Karpas-422 (cell line): ENCODE measurements around the gene VSNL1. TPM values are rescaled to one million over a fixed set of nuclear protein-coding genes. Genes with fewer than 3 reads are reported as not detected.

Source experiments
- DNase-seq: peaks from one replicate; pipeline ENCODE4 v3.0.0-alpha.2; 2015
- H2AFZ ChIP-seq: fragments of 200-600 bp; sonication (generic); 2 replicates; pipeline ENCODE4 v1.6.1; 2014; ENCODE audit warnings: antibody characterized with exemption, low read length, mixed read lengths
- H3K27ac ChIP-seq: fragments of 200-600 bp; sonication (generic); 2 replicates; pipeline ENCODE4 v1.5.1; 2014; ENCODE audit warnings: mild to moderate bottlenecking, low read length, moderate library complexity
- H3K27me3 ChIP-seq: fragments of 200-600 bp; sonication (generic); 2 replicates; pipeline ENCODE4 v1.6.1; 2014; ENCODE audit warnings: low read length, mixed read lengths
- H3K36me3 ChIP-seq: fragments of 200-600 bp; sonication (generic); 2 replicates; pipeline ENCODE4 v1.6.1; 2014; ENCODE audit warnings: low read length, mixed read lengths; ENCODE audit not compliant: insufficient read depth
- H3K4me1 ChIP-seq: fragments of 200-600 bp; sonication (generic); 2 replicates; pipeline ENCODE4 v1.6.1; 2014; ENCODE audit warnings: mild to moderate bottlenecking, low read length, mixed read lengths
- H3K4me2 ChIP-seq: fragments of 200-600 bp; sonication (generic); 2 replicates; pipeline ENCODE4 v1.6.1; 2014; ENCODE audit warnings: low read length, low read depth, mild to moderate bottlenecking; ENCODE audit not compliant: poor library complexity, severe bottlenecking
- H3K4me3 ChIP-seq: fragments of 200-600 bp; sonication (generic); 2 replicates; pipeline ENCODE4 v1.5.1; 2014; ENCODE audit warnings: mild to moderate bottlenecking, antibody characterized with exemption, low read length, mixed read lengths
- H3K79me2 ChIP-seq: fragments of 200-600 bp; sonication (generic); 2 replicates; pipeline ENCODE4 v1.6.1; 2014; ENCODE audit warnings: mild to moderate bottlenecking, low read length, mixed read lengths
- H3K9ac ChIP-seq: fragments of 200-600 bp; sonication (generic); 2 replicates; pipeline ENCODE4 v1.6.0; 2014; ENCODE audit warnings: low read length
- H3K9me2 ChIP-seq: fragments of 200-600 bp; sonication (generic), shearing (Covaris generic); replicated peaks from 2 replicates; pipeline ENCODE4 v1.6.0; 2014; ENCODE audit warnings: mild to moderate bottlenecking, low read length, moderate library complexity; ENCODE audit not compliant: insufficient read depth
- H3K9me3 ChIP-seq: fragments of 300-700, 200-600 bp; sonication (generic); 2 replicates; pipeline ENCODE4 v1.6.1; 2014; ENCODE audit warnings: low read length, mixed read lengths
- H4K20me1 ChIP-seq: fragments of 200-600 bp; sonication (generic); 2 replicates; pipeline ENCODE4 v1.6.1; 2014; ENCODE audit warnings: mild to moderate bottlenecking, antibody characterized with exemption, low read length, low read depth; ENCODE audit not compliant: insufficient read depth
- total RNA-seq: library from RNA; depleted of rRNA; stranded (reverse); fragments of >200 nt; shearing (Covaris generic); gene quantifications from 2 replicates; pipeline ENCODE4 v1.2.3, GENCODE V29; 2014; ENCODE audit warnings: low replicate concordance

The VSNL1 gene
- total RNA-seq, 1 experiment from 2014 or later, result not detected

DNA sequence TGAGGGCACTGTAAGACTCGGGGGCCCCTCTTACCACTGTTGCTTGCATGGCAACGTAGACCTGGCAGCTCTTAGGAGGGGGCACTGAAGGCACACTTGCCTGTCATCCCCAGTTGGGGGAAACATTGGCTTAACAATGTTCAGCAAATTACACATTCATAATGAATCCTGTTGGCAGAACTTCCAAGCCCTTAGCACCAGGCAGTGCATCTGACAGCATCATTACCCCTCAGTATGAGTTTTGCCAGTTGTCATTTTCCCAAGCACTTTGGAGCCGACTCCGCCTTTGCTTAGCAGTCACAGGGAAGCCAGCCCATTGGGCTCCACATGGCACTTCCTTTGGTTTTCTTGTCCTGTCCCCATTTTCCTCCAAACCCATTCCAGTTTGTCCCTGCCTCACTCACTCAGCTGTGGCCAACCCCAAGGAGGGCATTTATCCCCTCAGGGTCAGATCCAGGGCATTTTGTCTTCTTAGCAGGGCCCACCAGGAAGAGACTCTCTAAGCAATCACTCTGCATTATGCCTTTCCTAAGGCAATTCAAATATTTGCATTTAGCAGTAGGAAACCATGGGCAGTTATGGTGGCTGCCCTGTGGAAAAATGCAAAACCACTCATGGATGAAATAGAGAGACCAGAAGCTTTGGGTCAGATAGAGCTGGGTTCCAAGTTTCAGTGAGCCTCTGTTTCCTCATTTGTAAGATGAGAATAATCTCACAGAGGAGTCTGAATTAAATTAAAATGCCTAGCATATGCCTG lies 73.9 kb downstream of the VSNL1 start:
- Histone ChIP-seq H3K9ac (no peak overlapping the region), H3K4me3 (no peak overlapping the region), H3K36me3 (no peaks in the 10 kb centered on the region), H2AFZ (no peak overlapping the region), H3K4me2 (no peak overlapping the region), H3K27me3 (no peaks in the 10 kb centered on the region), H3K9me3 (no peaks in the 10 kb centered on the region), H3K79me2 (no peaks in the 10 kb centered on the region), H3K4me1 (peaks cover 19% of the 10 kb centered on the region), H4K20me1 (no peaks in the 10 kb centered on the region), H3K27ac (no peak overlapping the region), H3K9me2 (no peaks in the 10 kb centered on the region)
- DNase-seq, result no peak

GRCh38 chr2:17615147-17615546 lies 74.7 kb downstream of the VSNL1 start:
- Histone ChIP-seq H3K27me3 (no peaks in the 10 kb centered on the region), H3K36me3 (no peaks in the 10 kb centered on the region), H3K4me1 (peaks cover 21% of the 10 kb centered on the region), H3K4me2 (no peak overlapping the region), H2AFZ (no peak overlapping the region), H3K9me3 (no peaks in the 10 kb centered on the region), H3K9me2 (no peaks in the 10 kb centered on the region), H3K4me3 (no peak overlapping the region), H4K20me1 (no peaks in the 10 kb centered on the region), H3K9ac (no peak overlapping the region), H3K27ac (no peak overlapping the region), H3K79me2 (no peaks in the 10 kb centered on the region)
- no peak for DNase-seq

- H2AFZ ChIP-seq, result peak overlapping the region; percentile 30; the same call in 1 of the 2 replicates
- H3K9me2 ChIP-seq, result no peaks in the 10 kb centered on the region
- no peak overlapping the region for H3K9ac ChIP-seq
- H3K27me3 ChIP-seq, result no peaks in the 10 kb centered on the region
- no peaks in the 10 kb centered on the region for H3K9me3 ChIP-seq
- H3K4me3 ChIP-seq, result no peak overlapping the region
- no peak for DNase-seq
- no peak overlapping the region for H3K4me2 ChIP-seq
- no peaks in the 10 kb centered on the region for H3K79me2 ChIP-seq
- H4K20me1 ChIP-seq, result no peaks in the 10 kb centered on the region
- H3K36me3 ChIP-seq, result no peaks in the 10 kb centered on the region
- peaks cover 28% of the 10 kb centered on the region for H3K4me1 ChIP-seq
- no peak overlapping the region for H3K27ac ChIP-seq
Observed at GRCh38 chr2:17615728-17616351, 75.3 kb downstream of the VSNL1 start.

GRCh38 chr2:17616405-17616804 lies 75.9 kb downstream of the VSNL1 start:
- Histone ChIP-seq H3K79me2 (no peaks in the 10 kb centered on the region), H3K27me3 (no peaks in the 10 kb centered on the region)

GRCh38 chr2:17617516-17617915 lies 77.0 kb downstream of the VSNL1 start:
- no peaks in the 10 kb centered on the region for H4K20me1 ChIP-seq
- no peak overlapping the region for H3K4me2 ChIP-seq
- peaks cover 30% of the 10 kb centered on the region for H3K4me1 ChIP-seq
- H2AFZ ChIP-seq, result no peak overlapping the region
- H3K27ac ChIP-seq, result no peak overlapping the region
- H3K4me3 ChIP-seq, result no peak overlapping the region
- H3K36me3 ChIP-seq, result no peaks in the 10 kb centered on the region
- no peaks in the 10 kb centered on the region for H3K9me3 ChIP-seq
- no peak for DNase-seq
- H3K9ac ChIP-seq, result no peak overlapping the region
- H3K79me2 ChIP-seq, result no peaks in the 10 kb centered on the region
- H3K9me2 ChIP-seq, result no peaks in the 10 kb centered on the region
- no peaks in the 10 kb centered on the region for H3K27me3 ChIP-seq

More at GRCh38 chr2:17616405-17616804, 75.9 kb downstream of the VSNL1 start:
- Histone ChIP-seq H3K9ac (no peak overlapping the region), H2AFZ (peak overlapping the region; percentile 30; the same call in 1 of the 2 replicates), H3K4me3 (no peak overlapping the region), H3K36me3 (no peaks in the 10 kb centered on the region), H3K9me2 (no peaks in the 10 kb centered on the region), H3K4me2 (no peak overlapping the region), H3K4me1 (peaks cover 30% of the 10 kb centered on the region), H4K20me1 (no peaks in the 10 kb centered on the region), H3K9me3 (no peaks in the 10 kb centered on the region), H3K27ac (no peak overlapping the region)
- DNase-seq, result no peak

DNA sequence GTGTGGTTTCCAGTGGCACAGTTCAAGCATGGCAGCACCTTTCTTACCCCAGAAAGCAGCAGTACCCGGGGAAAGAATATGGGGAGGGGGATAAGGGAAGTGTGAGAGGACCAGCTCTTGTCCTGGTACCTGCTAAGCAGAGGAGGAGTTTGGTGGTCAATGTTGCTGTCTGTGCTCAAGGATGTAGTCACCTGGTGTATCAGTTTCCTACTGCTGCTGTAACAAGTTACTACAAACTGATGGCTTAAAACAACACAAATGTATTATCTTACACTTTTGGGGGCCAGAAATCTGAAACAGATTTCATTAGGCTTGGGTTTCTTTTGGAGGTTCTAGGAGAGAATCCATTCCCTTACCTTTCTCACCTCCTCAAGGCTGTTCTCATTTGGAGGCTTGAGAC lies 77.5 kb downstream of the VSNL1 start:
- H4K20me1 ChIP-seq, result no peaks in the 10 kb centered on the region
- no peak overlapping the region for H3K27ac ChIP-seq
- no peak overlapping the region for H3K4me3 ChIP-seq
- H3K79me2 ChIP-seq, result no peaks in the 10 kb centered on the region
- no peak overlapping the region for H3K9ac ChIP-seq
- no peaks in the 10 kb centered on the region for H3K27me3 ChIP-seq
- H3K4me1 ChIP-seq, result peaks cover 30% of the 10 kb centered on the region
- H3K9me2 ChIP-seq, result no peaks in the 10 kb centered on the region
- H2AFZ ChIP-seq, result no peak overlapping the region
- no peak for DNase-seq
- H3K4me2 ChIP-seq, result no peak overlapping the region
- no peaks in the 10 kb centered on the region for H3K9me3 ChIP-seq
- no peaks in the 10 kb centered on the region for H3K36me3 ChIP-seq

GRCh38 chr2:17620280-17620679 lies 79.8 kb downstream of the VSNL1 start:
- Histone ChIP-seq H4K20me1 (no peaks in the 10 kb centered on the region), H2AFZ (no peak overlapping the region), H3K4me1 (peaks cover 32% of the 10 kb centered on the region), H3K36me3 (no peaks in the 10 kb centered on the region), H3K27ac (no peak overlapping the region), H3K9ac (no peak overlapping the region), H3K9me3 (no peaks in the 10 kb centered on the region), H3K27me3 (no peaks in the 10 kb centered on the region), H3K79me2 (no peaks in the 10 kb centered on the region), H3K9me2 (no peaks in the 10 kb centered on the region), H3K4me2 (peak overlapping the region; percentile 16), H3K4me3 (no peak overlapping the region)
- DNase-seq, result no peak

GRCh38 chr2:17620841-17621240 lies 80.3 kb downstream of the VSNL1 start:
- Histone ChIP-seq H3K4me3 (no peak overlapping the region), H3K27me3 (no peaks in the 10 kb centered on the region), H4K20me1 (no peaks in the 10 kb centered on the region), H3K9ac (no peak overlapping the region), H3K4me2 (peak overlapping the region; percentile 16), H3K9me3 (no peaks in the 10 kb centered on the region), H3K9me2 (no peaks in the 10 kb centered on the region), H3K27ac (no peak overlapping the region), H3K4me1 (peaks cover 27% of the 10 kb centered on the region), H3K79me2 (no peaks in the 10 kb centered on the region), H2AFZ (no peak overlapping the region), H3K36me3 (no peaks in the 10 kb centered on the region)
- DNase-seq, result no peak
